Adipocyte (in vitro differentiated cells): Measurements from ENCODE around the gene BPTF.
A peak's percentile ranks its signal among the peaks of the same experiment; 100 is the strongest.
"Not testable (repeated sequence)": the region's sequence is repeated elsewhere in the genome, so short reads cannot be mapped to it uniquely, and the experiment has no call there.

Experiments
- DNase-seq: peaks from one replicate; pipeline ENCODE4 v3.0.0-alpha.2; 2015; ENCODE audit warnings: low read depth
- H3K27me3 ChIP-seq: replicated peaks from 2 replicates; pipeline ENCODE4 v1.7.0; 2013; ENCODE audit warnings: mild to moderate bottlenecking, low read length, moderate library complexity; ENCODE audit not compliant: control insufficient read depth, insufficient read depth
- H3K36me3 ChIP-seq: 2 replicates; pipeline ENCODE4 v1.7.0; 2013; ENCODE audit warnings: low read length, mild to moderate bottlenecking, moderate library complexity; ENCODE audit not compliant: control insufficient read depth, insufficient read depth, severe bottlenecking
- H3K4me1 ChIP-seq: 2 replicates; pipeline ENCODE4 v1.7.0; 2013; ENCODE audit warnings: mild to moderate bottlenecking, low read length, moderate library complexity; ENCODE audit not compliant: control insufficient read depth, insufficient read depth
- H3K4me3 ChIP-seq: 2 replicates; pipeline ENCODE4 v1.7.0; 2013; ENCODE audit warnings: mild to moderate bottlenecking, low read length, moderate library complexity
- H3K9ac ChIP-seq: 2 replicates; pipeline ENCODE4 v1.7.0; 2013; ENCODE audit warnings: mild to moderate bottlenecking, low read length, moderate library complexity
- H3K9me3 ChIP-seq: 2 replicates; pipeline ENCODE4 v1.7.0; 2013; ENCODE audit warnings: mild to moderate bottlenecking, low read length, moderate library complexity; ENCODE audit not compliant: control insufficient read depth

BPTF gene

GRCh38 chr17:67902511-67903231, 77.4 kb downstream of the BPTF start:
- Histone ChIP-seq H3K9ac (no peak overlapping the region), H3K36me3 (peaks cover 72% of the 10 kb centered on the region), H3K27me3 (no peaks in the 10 kb centered on the region), H3K4me1 (no peaks in the 10 kb centered on the region), H3K9me3 (no peaks in the 10 kb centered on the region), H3K4me3 (no peak overlapping the region)
- no peak for DNase-seq

GRCh38 chr17:67905298-67905697, 80.0 kb downstream of the BPTF start:
- H3K27me3 ChIP-seq, DNase-seq, H3K4me3 ChIP-seq, H3K9ac ChIP-seq, H3K9me3 ChIP-seq, H3K4me1 ChIP-seq: not testable (repeated sequence)
- peaks cover 68% of the 10 kb centered on the region for H3K36me3 ChIP-seq

- not testable (repeated sequence) for DNase-seq, H3K27me3 ChIP-seq, H3K4me3 ChIP-seq, H3K9ac ChIP-seq, H3K4me1 ChIP-seq, H3K9me3 ChIP-seq
- peaks cover 67% of the 10 kb centered on the region for H3K36me3 ChIP-seq
Observed at GRCh38 chr17:67910117-67910803, 85.0 kb downstream of the BPTF start.

- Histone ChIP-seq H3K4me3 (no peak overlapping the region), H3K36me3 (peaks cover 67% of the 10 kb centered on the region), H3K4me1 (no peaks in the 10 kb centered on the region), H3K27me3 (no peaks in the 10 kb centered on the region), H3K9ac (no peak overlapping the region), H3K9me3 (no peaks in the 10 kb centered on the region)
- DNase-seq, result no peak
Observed at GRCh38 chr17:67911059-67911782, 85.9 kb downstream of the BPTF start.

GRCh38 chr17:67912088-67912487, 86.8 kb downstream of the BPTF start:
- Histone ChIP-seq H3K36me3 (peaks cover 64% of the 10 kb centered on the region), H3K4me3 (no peak overlapping the region), H3K27me3 (no peaks in the 10 kb centered on the region), H3K4me1 (no peaks in the 10 kb centered on the region), H3K9me3 (no peaks in the 10 kb centered on the region), H3K9ac (no peak overlapping the region)
- no peak for DNase-seq

GRCh38 chr17:67912656-67913055, 87.4 kb downstream of the BPTF start:
- Histone ChIP-seq H3K9ac (no peak overlapping the region), H3K27me3 (no peaks in the 10 kb centered on the region), H3K9me3 (no peaks in the 10 kb centered on the region), H3K4me3 (no peak overlapping the region), H3K4me1 (no peaks in the 10 kb centered on the region), H3K36me3 (peaks cover 61% of the 10 kb centered on the region)
- DNase-seq, result no peak

- H3K36me3 ChIP-seq, result peaks cover 51% of the 10 kb centered on the region
- DNase-seq, result no peak
- H3K9me3 ChIP-seq, result no peaks in the 10 kb centered on the region
Observed at GRCh38 chr17:67920212-67920611, 94.9 kb downstream of the BPTF start.

GRCh38 chr17:67922503-67922902, 97.2 kb downstream of the BPTF start:
- Histone ChIP-seq H3K4me3 (no peak overlapping the region), H3K36me3 (peaks cover 66% of the 10 kb centered on the region), H3K27me3 (no peaks in the 10 kb centered on the region)

More at GRCh38 chr17:67920212-67920611, 94.9 kb downstream of the BPTF start:
- Histone ChIP-seq H3K4me1 (peaks cover 9% of the 10 kb centered on the region), H3K9ac (no peak overlapping the region), H3K4me3 (no peak overlapping the region), H3K27me3 (no peaks in the 10 kb centered on the region)

GRCh38 chr17:67928842-67929241, 103.5 kb downstream of the BPTF start:
- H3K4me3 ChIP-seq, H3K4me1 ChIP-seq, H3K9ac ChIP-seq, H3K27me3 ChIP-seq, H3K9me3 ChIP-seq, DNase-seq: not testable (repeated sequence)
- H3K36me3 ChIP-seq, result peaks cover 84% of the 10 kb centered on the region

More at GRCh38 chr17:67922503-67922902, 97.2 kb downstream of the BPTF start:
- no peak for DNase-seq
- no peaks in the 10 kb centered on the region for H3K9me3 ChIP-seq
- H3K4me1 ChIP-seq, result peaks cover 9% of the 10 kb centered on the region
- H3K9ac ChIP-seq, result no peak overlapping the region

GRCh38 chr17:67931227-67931626, 105.9 kb downstream of the BPTF start:
- Histone ChIP-seq H3K4me1 (peaks cover 5% of the 10 kb centered on the region), H3K9ac (no peak overlapping the region), H3K27me3 (no peaks in the 10 kb centered on the region), H3K9me3 (no peaks in the 10 kb centered on the region), H3K36me3 (peaks cover 87% of the 10 kb centered on the region), H3K4me3 (no peak overlapping the region)
- DNase-seq, result no peak

GRCh38 chr17:67942810-67943209, 117.5 kb downstream of the BPTF start:
- Histone ChIP-seq H3K36me3 (peaks cover 92% of the 10 kb centered on the region), H3K27me3 (no peaks in the 10 kb centered on the region), H3K9me3 (no peaks in the 10 kb centered on the region), H3K4me3 (no peak overlapping the region), H3K4me1 (no peaks in the 10 kb centered on the region), H3K9ac (no peak overlapping the region)
- peak; percentile 7 for DNase-seq
